Measurements from ENCODE around the gene ASB16.

DNA sequence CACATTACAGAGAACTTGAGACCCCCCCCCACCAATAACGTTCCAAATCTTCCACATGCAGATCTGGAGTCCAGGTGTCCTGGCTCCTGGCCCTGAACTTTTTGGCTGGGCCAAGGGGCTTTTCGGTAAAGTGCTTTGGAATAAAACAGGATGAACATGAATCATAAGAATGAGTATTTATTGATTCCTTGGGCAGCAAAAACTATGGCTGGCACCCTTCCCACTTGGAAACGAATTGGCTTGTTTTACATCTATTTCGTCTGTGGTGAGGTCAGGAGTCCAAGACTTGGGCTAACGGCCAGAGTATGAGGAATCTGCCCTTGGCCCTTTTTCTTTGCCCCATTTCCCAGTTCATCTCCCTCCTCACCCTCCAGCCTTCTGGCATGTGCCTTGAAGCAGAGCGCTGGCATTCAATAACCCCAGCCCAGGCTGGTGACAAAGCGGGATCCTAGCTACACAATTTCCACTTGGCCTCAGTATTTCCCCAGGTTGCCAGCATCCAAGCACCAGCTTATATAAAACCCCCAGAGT is 53.1 kb downstream of the ASB16 start:
- TF ChIP-seq, protein P1, sequence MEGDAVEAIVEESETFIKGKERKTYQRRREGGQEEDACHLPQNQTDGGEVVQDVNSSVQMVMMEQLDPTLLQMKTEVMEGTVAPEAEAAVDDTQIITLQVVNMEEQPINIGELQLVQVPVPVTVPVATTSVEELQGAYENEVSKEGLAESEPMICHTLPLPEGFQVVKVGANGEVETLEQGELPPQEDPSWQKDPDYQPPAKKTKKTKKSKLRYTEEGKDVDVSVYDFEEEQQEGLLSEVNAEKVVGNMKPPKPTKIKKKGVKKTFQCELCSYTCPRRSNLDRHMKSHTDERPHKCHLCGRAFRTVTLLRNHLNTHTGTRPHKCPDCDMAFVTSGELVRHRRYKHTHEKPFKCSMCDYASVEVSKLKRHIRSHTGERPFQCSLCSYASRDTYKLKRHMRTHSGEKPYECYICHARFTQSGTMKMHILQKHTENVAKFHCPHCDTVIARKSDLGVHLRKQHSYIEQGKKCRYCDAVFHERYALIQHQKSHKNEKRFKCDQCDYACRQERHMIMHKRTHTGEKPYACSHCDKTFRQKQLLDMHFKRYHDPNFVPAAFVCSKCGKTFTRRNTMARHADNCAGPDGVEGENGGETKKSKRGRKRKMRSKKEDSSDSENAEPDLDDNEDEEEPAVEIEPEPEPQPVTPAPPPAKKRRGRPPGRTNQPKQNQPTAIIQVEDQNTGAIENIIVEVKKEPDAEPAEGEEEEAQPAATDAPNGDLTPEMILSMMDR (IDR thresholded peaks at IDR 0.05 in 8 of 11, conservative IDR thresholded peaks at IDR 0.05 in 3 of 11): no peak
- TF ChIP-seq POLR2A (IDR thresholded peaks at IDR 0.05): no peak

Data from spleen (tissue), 7 donors.